ENCODE results near the gene LNX1. TPM values are rescaled to one million over a fixed set of nuclear protein-coding genes. Genes with fewer than 3 reads are reported as not detected.

LNX1 gene
- total RNA-seq, 1 experiment from 2014 or later: 9.3 TPM

DNA sequence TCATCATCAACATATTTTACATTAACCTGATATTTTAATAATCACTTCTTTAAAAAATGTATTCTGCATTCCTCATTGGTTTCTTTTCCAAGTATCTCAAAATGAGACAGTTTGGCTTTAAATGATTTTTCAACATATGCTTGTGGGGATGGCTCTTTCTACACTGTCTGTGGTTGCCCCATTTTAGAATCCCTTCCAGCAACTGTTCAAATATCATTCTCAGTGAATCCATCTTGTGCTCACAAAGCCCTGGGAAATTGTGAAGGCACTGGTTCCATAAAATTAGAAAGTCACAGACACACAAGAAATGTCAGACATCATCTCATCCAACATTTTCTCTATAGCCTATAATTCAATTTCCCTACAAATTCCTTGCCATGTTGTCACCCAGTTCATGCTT is 103.5 kb downstream of the LNX1 start:
- H3K4me3 Mint-ChIP-seq (ENCODE audit: unreplicated experiment): no peak overlapping the region
- Histone ChIP-seq H3K36me3 (ENCODE audit: control insufficient read depth, insufficient read depth, low read length) (no peaks in the 10 kb centered on the region), H3K4me1 (no peaks in the 10 kb centered on the region), H3K4me3 (ENCODE audit: low read depth, low read length) (no peak overlapping the region), H3K9me3 (no peaks in the 10 kb centered on the region), H3K27me3 (replicated peaks; ENCODE audit: control insufficient read depth, insufficient read depth, low read length) (no peaks in the 10 kb centered on the region)
- intact Hi-C loops (cut with micrococcal nuclease; ENCODE audit: unreplicated experiment): no loop called here
- H3K4me1 Mint-ChIP-seq (ENCODE audit: low read depth, unreplicated experiment): no peaks in the 10 kb centered on the region
- H3K27me3 Mint-ChIP-seq (ENCODE audit: insufficient read depth, unreplicated experiment): no peaks in the 10 kb centered on the region
- no TSS peak for BruUV-seq (replicated peaks)
- no peak overlapping the region for H3K27ac Mint-ChIP-seq (ENCODE audit: unreplicated experiment)
- no peaks in the 10 kb centered on the region for H3K9me3 Mint-ChIP-seq (ENCODE audit: unreplicated experiment)
- no peak for TF ChIP-seq CTCF (IDR thresholded peaks at IDR 0.05; ENCODE audit: insufficient read depth in 1 of 2, low read depth in 1 of 2, low read length in 1 of 2, severe bottlenecking in 1 of 2, unreplicated experiment in 1 of 2)
- no peak for DNase-seq
- POLR2A ChIA-PET: no interaction called here
- no peaks in the 10 kb centered on the region for H3K36me3 Mint-ChIP-seq (ENCODE audit: insufficient read depth, unreplicated experiment)
- CTCF ChIA-PET: no interaction called here

DNA sequence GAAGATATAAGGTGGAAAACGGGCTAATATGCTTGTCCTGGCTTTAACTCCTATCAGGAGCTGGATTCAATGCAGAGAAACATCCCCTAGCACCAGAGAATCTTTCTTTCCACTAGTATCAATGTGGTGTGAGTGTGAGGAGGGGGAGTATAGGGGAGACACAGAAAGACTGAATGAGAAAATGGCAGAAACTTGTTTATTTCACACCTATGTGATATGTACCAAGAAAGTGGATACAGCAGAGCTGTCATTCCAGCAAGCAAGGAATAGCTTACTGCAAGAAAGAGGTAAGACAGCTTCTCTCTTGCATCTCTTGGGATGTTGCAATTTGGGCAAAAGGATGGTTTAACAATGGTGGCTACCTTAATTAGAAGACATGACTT is 105.6 kb downstream of the LNX1 start:
- H3K4me1 ChIP-seq: no peaks in the 10 kb centered on the region
- no peaks in the 10 kb centered on the region for H3K4me1 Mint-ChIP-seq (ENCODE audit: low read depth, unreplicated experiment)
- no TSS peak for BruUV-seq (replicated peaks)
- intact Hi-C loops (cut with micrococcal nuclease; ENCODE audit: unreplicated experiment): no loop called here
- ChIA-PET CTCF (no interaction called here), POLR2A (no interaction called here)
- no peak overlapping the region for H3K4me3 ChIP-seq (ENCODE audit: low read depth, low read length)
- no peak for DNase-seq
- H3K36me3 ChIP-seq (ENCODE audit: control insufficient read depth, insufficient read depth, low read length): no peaks in the 10 kb centered on the region
- no peak for TF ChIP-seq CTCF (IDR thresholded peaks at IDR 0.05; ENCODE audit: insufficient read depth in 1 of 2, low read depth in 1 of 2, low read length in 1 of 2, severe bottlenecking in 1 of 2, unreplicated experiment in 1 of 2)
- no peak overlapping the region for H3K27ac Mint-ChIP-seq (ENCODE audit: unreplicated experiment)
- no peaks in the 10 kb centered on the region for H3K36me3 Mint-ChIP-seq (ENCODE audit: insufficient read depth, unreplicated experiment)
- H3K4me3 Mint-ChIP-seq (ENCODE audit: unreplicated experiment): no peak overlapping the region
- H3K27me3 ChIP-seq (replicated peaks; ENCODE audit: control insufficient read depth, insufficient read depth, low read length): no peaks in the 10 kb centered on the region
- H3K9me3 Mint-ChIP-seq (ENCODE audit: unreplicated experiment): no peaks in the 10 kb centered on the region
- no peaks in the 10 kb centered on the region for H3K27me3 Mint-ChIP-seq (ENCODE audit: insufficient read depth, unreplicated experiment)
- H3K9me3 ChIP-seq: no peaks in the 10 kb centered on the region

GRCh38 chr4:53484911-53485657 is 106.2 kb downstream of the LNX1 start:
- Histone ChIP-seq H3K36me3 (ENCODE audit: control insufficient read depth, insufficient read depth, low read length) (no peaks in the 10 kb centered on the region), H3K4me1 (no peaks in the 10 kb centered on the region), H3K9me3 (no peaks in the 10 kb centered on the region), H3K4me3 (ENCODE audit: low read depth, low read length) (no peak overlapping the region), H3K27me3 (replicated peaks; ENCODE audit: control insufficient read depth, insufficient read depth, low read length) (no peaks in the 10 kb centered on the region)
- no peak for DNase-seq
- no peaks in the 10 kb centered on the region for H3K9me3 Mint-ChIP-seq (ENCODE audit: unreplicated experiment)
- intact Hi-C loops (cut with micrococcal nuclease; ENCODE audit: unreplicated experiment): no loop called here
- no peaks in the 10 kb centered on the region for H3K27me3 Mint-ChIP-seq (ENCODE audit: insufficient read depth, unreplicated experiment)
- CTCF ChIA-PET: no interaction called here
- H3K4me1 Mint-ChIP-seq (ENCODE audit: low read depth, unreplicated experiment): no peaks in the 10 kb centered on the region
- POLR2A ChIA-PET: no interaction called here
- no TSS peak for BruUV-seq (replicated peaks)
- H3K27ac Mint-ChIP-seq (ENCODE audit: unreplicated experiment): no peak overlapping the region
- H3K36me3 Mint-ChIP-seq (ENCODE audit: insufficient read depth, unreplicated experiment): no peaks in the 10 kb centered on the region
- no peak overlapping the region for H3K4me3 Mint-ChIP-seq (ENCODE audit: unreplicated experiment)
- no peak for TF ChIP-seq CTCF (IDR thresholded peaks at IDR 0.05; ENCODE audit: insufficient read depth in 1 of 2, low read depth in 1 of 2, low read length in 1 of 2, severe bottlenecking in 1 of 2, unreplicated experiment in 1 of 2)
